ENCODE measurements around the gene AKAP1.

DNA sequence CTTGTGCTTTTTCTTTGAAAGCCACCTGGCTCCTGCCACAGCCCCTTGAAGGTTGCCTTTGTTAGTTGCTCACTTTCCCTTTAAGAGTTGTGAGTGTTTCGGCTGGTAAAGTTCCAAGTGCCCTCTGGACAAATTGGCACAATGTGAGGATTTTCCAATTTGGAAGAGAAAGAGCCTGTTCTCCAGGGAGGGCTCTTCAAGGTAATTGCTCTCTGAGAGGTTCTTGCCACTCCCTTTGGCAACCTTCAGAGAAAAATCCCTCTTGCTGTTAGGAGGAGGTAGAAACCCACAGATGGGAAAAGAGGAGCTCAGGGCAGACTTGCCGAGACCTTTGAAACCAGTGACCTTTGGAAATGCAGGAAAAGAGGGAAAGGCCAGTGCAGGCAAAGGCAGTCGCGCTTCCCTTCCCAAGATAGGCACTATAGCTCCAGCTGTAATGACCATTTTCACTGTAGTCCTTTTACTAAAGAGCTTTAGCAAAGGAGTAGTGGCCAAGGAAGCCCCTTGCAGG is 49.0 kb upstream of the AKAP1 start:
- TF ChIP-seq, protein P1, sequence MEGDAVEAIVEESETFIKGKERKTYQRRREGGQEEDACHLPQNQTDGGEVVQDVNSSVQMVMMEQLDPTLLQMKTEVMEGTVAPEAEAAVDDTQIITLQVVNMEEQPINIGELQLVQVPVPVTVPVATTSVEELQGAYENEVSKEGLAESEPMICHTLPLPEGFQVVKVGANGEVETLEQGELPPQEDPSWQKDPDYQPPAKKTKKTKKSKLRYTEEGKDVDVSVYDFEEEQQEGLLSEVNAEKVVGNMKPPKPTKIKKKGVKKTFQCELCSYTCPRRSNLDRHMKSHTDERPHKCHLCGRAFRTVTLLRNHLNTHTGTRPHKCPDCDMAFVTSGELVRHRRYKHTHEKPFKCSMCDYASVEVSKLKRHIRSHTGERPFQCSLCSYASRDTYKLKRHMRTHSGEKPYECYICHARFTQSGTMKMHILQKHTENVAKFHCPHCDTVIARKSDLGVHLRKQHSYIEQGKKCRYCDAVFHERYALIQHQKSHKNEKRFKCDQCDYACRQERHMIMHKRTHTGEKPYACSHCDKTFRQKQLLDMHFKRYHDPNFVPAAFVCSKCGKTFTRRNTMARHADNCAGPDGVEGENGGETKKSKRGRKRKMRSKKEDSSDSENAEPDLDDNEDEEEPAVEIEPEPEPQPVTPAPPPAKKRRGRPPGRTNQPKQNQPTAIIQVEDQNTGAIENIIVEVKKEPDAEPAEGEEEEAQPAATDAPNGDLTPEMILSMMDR (IDR thresholded peaks at IDR 0.05), result no peak
- TF ChIP-seq POLR2AphosphoS5 (IDR thresholded peaks at IDR 0.05) (peak in 1 of 2 donors; percentile 34), EP300 (IDR thresholded peaks at IDR 0.05) (peak in 1 of 4 donors; percentile 87), POLR2A (IDR thresholded peaks at IDR 0.05) (peak in 1 of 4 donors; percentile 43)

All from upper lobe of left lung (tissue), 4 donors.